ENCODE results near the gene ADARB1. TPM values are rescaled to one million over a fixed set of nuclear protein-coding genes. Genes with fewer than 3 reads are reported as not detected.
"Not testable (repeated sequence)": the region's sequence is repeated elsewhere in the genome, so short reads cannot be mapped to it uniquely, and the experiment has no call there.

ADARB1 gene
- total RNA-seq, 3 donors from 2014 or later (not counting 1 experiment from before 2014, with no cell fraction given): 20.7 to 28.0 (median 26.6) TPM

- H3K36me3 Mint-ChIP-seq: no peaks in the 10 kb centered on the region
- peaks cover 3 to 4% of the 10 kb centered on the region in 2 donors for H3K9me3 Mint-ChIP-seq
- no peaks in the 10 kb centered on the region for H3K9me3 ChIP-seq (ENCODE audit: control insufficient read depth, insufficient read depth, low read length)
- H3K4me1 Mint-ChIP-seq: no peaks in the 10 kb centered on the region
- no peak overlapping the region for H3K4me3 ChIP-seq (ENCODE audit: low read length)
- ATAC-seq (no peak), DNase-seq (no peak)
- H3K27me3 ChIP-seq (ENCODE audit: control insufficient read depth, insufficient read depth, low read length): no peaks in the 10 kb centered on the region
- H3K4me1 ChIP-seq (ENCODE audit: control insufficient read depth, insufficient read depth, low read length): no peaks in the 10 kb centered on the region
- H3K4me3 Mint-ChIP-seq: no peak overlapping the region
- 88% methylated on average over 20 of the region's 21 CpGs for WGBS (ENCODE audit: insufficient coverage)
- no peaks in the 10 kb centered on the region for H3K36me3 ChIP-seq (ENCODE audit: control insufficient read depth, insufficient read depth, low read length)
- no peak for TF ChIP-seq CTCF (IDR thresholded peaks at IDR 0.05)
- H3K27ac Mint-ChIP-seq: no peak overlapping the region
- H3K27ac ChIP-seq (ENCODE audit: low read length): no peak overlapping the region
- no peaks in the 10 kb centered on the region for H3K27me3 Mint-ChIP-seq (ENCODE audit: low read depth in 2 of 2)
- intact Hi-C loops (cut with micrococcal nuclease): no loop called here
Observed at GRCh38 chr21:45027241-45028196, 46.9 kb upstream of the ADARB1 start.

- H3K9me3 Mint-ChIP-seq; H3K9me3 ChIP-seq (ENCODE audit: control insufficient read depth, insufficient read depth, low read length); intact Hi-C loops (cut with micrococcal nuclease); H3K27me3 ChIP-seq (ENCODE audit: control insufficient read depth, insufficient read depth, low read length); DNase-seq; H3K27ac Mint-ChIP-seq; H3K36me3 ChIP-seq (ENCODE audit: control insufficient read depth, insufficient read depth, low read length); H3K27ac ChIP-seq (ENCODE audit: low read length); H3K36me3 Mint-ChIP-seq; H3K4me3 Mint-ChIP-seq; H3K4me1 Mint-ChIP-seq; ATAC-seq; H3K4me3 ChIP-seq (ENCODE audit: low read length); H3K4me1 ChIP-seq (ENCODE audit: control insufficient read depth, insufficient read depth, low read length); H3K27me3 Mint-ChIP-seq (ENCODE audit: low read depth in 2 of 2): not testable (repeated sequence)
- 96% methylated on average over 12 of the region's 12 CpGs for WGBS (ENCODE audit: insufficient coverage)
Observed at GRCh38 chr21:45028645-45029044, 45.7 kb upstream of the ADARB1 start.

GRCh38 chr21:45029298-45029947 is 45.0 kb upstream of the ADARB1 start:
- H3K4me3 Mint-ChIP-seq: no peak overlapping the region
- no peaks in the 10 kb centered on the region for H3K36me3 Mint-ChIP-seq
- Histone ChIP-seq H3K27ac (ENCODE audit: low read length) (no peak overlapping the region), H3K4me1 (ENCODE audit: control insufficient read depth, insufficient read depth, low read length) (no peaks in the 10 kb centered on the region), H3K4me3 (ENCODE audit: low read length) (no peak overlapping the region), H3K9me3 (ENCODE audit: control insufficient read depth, insufficient read depth, low read length) (no peaks in the 10 kb centered on the region), H3K27me3 (ENCODE audit: control insufficient read depth, insufficient read depth, low read length) (no peaks in the 10 kb centered on the region), H3K36me3 (ENCODE audit: control insufficient read depth, insufficient read depth, low read length) (no peaks in the 10 kb centered on the region)
- DNase-seq (no peak), ATAC-seq (no peak)
- H3K27ac Mint-ChIP-seq: no peak overlapping the region
- intact Hi-C loops (cut with micrococcal nuclease): no loop called here
- H3K9me3 Mint-ChIP-seq: no peaks in the 10 kb centered on the region
- peaks cover 5 to 8% of the 10 kb centered on the region in 2 donors for H3K27me3 Mint-ChIP-seq (ENCODE audit: low read depth in 2 of 2)
- WGBS (ENCODE audit: insufficient coverage): 93% methylated on average over 14 of the region's 14 CpGs
- no peaks in the 10 kb centered on the region for H3K4me1 Mint-ChIP-seq
- no peak for TF ChIP-seq CTCF (IDR thresholded peaks at IDR 0.05)

GRCh38 chr21:45029948-45030681 is 44.3 kb upstream of the ADARB1 start:
- H3K27ac ChIP-seq (ENCODE audit: low read length): no peak overlapping the region
- ATAC-seq (no peak), DNase-seq (no peak)
- H3K9me3 Mint-ChIP-seq: no peaks in the 10 kb centered on the region
- no peak overlapping the region for H3K27ac Mint-ChIP-seq
- no peak for TF ChIP-seq CTCF (IDR thresholded peaks at IDR 0.05)
- H3K27me3 ChIP-seq (ENCODE audit: control insufficient read depth, insufficient read depth, low read length): no peaks in the 10 kb centered on the region
- H3K36me3 Mint-ChIP-seq: no peaks in the 10 kb centered on the region
- no peak overlapping the region for H3K4me3 Mint-ChIP-seq
- no peak overlapping the region for H3K4me3 ChIP-seq (ENCODE audit: low read length)
- H3K4me1 Mint-ChIP-seq: no peaks in the 10 kb centered on the region
- intact Hi-C loops (cut with micrococcal nuclease): no loop called here
- 89% methylated on average over 26 of the region's 26 CpGs for WGBS (ENCODE audit: insufficient coverage)
- H3K27me3 Mint-ChIP-seq (ENCODE audit: low read depth in 2 of 2): peaks cover 5 to 8% of the 10 kb centered on the region in 2 donors
- H3K36me3 ChIP-seq (ENCODE audit: control insufficient read depth, insufficient read depth, low read length): no peaks in the 10 kb centered on the region
- no peaks in the 10 kb centered on the region for H3K9me3 ChIP-seq (ENCODE audit: control insufficient read depth, insufficient read depth, low read length)
- H3K4me1 ChIP-seq (ENCODE audit: control insufficient read depth, insufficient read depth, low read length): no peaks in the 10 kb centered on the region
